ENCODE measurements around the gene SNAI3. TPM values are rescaled to one million over a fixed set of nuclear protein-coding genes. Genes with fewer than 3 reads are reported as not detected.

SNAI3 gene
- total RNA-seq, 3 donors from 2014 or later: 0.28 to 0.82 (median 0.55) TPM

DNA sequence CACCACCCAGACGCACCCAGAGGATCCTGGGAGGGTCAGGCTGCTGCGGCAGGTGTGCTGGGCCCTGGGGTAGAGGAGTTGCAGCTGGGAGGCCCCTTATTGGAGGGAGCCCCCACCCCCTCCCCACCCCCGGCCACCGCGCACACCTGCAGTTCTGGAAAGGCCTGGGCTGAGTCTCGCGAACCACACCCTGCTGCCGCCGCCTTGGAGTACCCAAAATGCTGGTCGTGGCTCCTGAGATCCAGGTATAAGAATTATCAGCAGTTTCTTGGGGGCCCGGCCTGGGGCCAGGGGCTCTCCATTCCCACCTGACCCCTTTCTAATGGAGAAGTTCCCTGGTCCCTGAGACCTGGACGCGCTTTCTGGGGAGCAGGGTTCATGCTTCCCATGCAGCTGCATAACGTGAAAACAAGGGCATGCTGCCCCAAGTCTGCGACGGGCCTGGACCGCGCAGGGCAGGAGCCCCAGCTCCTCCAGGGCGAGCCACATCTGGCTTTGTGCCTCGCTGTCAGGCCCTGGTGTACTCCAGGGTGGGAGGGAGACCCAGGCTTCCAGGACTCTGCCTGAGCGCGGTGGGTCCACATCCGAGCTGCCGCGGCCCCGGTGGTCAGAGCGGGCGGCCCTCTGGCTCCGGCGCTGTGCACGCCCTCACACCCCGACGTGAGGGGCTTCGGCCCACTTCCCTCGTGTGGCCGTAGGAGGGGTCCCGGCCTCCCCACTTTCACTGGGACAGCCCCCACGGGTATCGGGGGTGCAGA is 7.3 kb upstream of the SNAI3 start:
- TF ChIP-seq CTCF (IDR thresholded peaks at IDR 0.05): no peak
- DNase-seq: no peak
- Histone ChIP-seq H3K9me3 (no peaks in the 10 kb centered on the region), H3K4me3 (no peak overlapping the region), H3K36me3 (ENCODE audit: low read depth) (no peaks in the 10 kb centered on the region), H3K4me1 (ENCODE audit: low read depth) (peaks cover 10% of the 10 kb centered on the region)
- intact Hi-C loops (cut with DNase I, micrococcal nuclease): no loop called here
- no peak for ATAC-seq

DNA sequence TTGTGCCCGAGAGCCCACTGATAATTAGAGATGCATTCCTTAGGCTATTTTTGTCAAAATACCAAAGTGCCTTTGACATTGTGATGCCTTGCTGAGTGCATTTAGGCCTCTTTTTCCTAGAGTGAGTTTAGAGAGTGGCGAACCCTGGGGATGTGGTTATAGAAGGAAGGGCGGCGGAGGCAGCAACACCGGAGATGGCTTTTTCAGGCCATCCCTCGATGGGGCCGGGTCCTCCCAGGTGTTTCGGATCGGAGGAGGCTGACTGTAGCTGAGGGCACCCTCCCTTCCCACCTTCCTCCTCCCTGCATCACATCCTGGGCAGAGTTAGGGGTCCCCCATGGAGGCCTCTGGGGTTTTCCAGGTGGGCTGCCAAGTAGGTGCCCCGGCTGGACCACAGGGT is 6.6 kb upstream of the SNAI3 start:
- peaks cover 14% of the 10 kb centered on the region for H3K4me1 ChIP-seq (ENCODE audit: low read depth)
- DNase-seq (no peak), ATAC-seq (no peak)
- intact Hi-C loops (cut with DNase I, micrococcal nuclease): no loop called here
- H3K36me3 ChIP-seq (ENCODE audit: low read depth): no peaks in the 10 kb centered on the region
- no peak overlapping the region for H3K4me3 ChIP-seq
- H3K9me3 ChIP-seq: no peaks in the 10 kb centered on the region
- no peak for TF ChIP-seq CTCF (IDR thresholded peaks at IDR 0.05)

DNA sequence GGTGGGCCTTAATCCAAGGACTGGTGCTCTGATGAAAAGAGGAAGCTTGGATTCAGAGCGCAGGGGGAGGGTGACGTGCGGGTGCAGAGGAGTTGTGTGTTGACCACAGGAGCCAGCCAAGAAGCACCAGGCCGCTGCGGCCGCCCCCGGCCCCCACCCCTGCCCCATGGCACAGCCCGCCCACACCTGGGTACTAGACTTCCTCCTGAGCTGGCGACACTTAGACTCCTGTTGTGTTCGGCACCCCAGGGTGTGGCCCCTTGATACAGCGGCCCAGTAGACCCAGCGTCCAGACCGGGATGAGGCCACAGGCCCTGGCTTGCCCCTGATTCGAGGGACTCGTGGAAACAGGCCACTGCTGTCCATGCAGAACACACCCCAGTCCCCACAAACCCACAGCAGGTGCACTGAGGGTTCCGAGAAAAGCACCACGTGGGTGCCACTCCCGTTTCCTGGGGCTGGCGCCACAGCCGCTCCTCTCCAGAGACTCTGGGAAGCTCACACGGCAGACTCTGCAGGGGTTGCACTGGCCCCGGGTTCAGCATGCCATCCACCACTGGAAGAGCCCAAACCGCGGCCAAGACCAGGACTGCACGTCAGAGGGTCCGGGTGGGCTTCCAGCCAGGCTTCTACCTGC is 5.7 kb upstream of the SNAI3 start:
- Histone ChIP-seq H3K4me3 (no peak overlapping the region), H3K9me3 (no peaks in the 10 kb centered on the region), H3K4me1 (ENCODE audit: low read depth) (peaks cover 18% of the 10 kb centered on the region), H3K36me3 (ENCODE audit: low read depth) (no peaks in the 10 kb centered on the region)
- no peak for TF ChIP-seq CTCF (IDR thresholded peaks at IDR 0.05)
- peak in 2 of 3 donors; percentile 54 to 73 for DNase-seq
- intact Hi-C loops (cut with DNase I, micrococcal nuclease): no loop called here
- ATAC-seq: peak; percentile 50

DNA sequence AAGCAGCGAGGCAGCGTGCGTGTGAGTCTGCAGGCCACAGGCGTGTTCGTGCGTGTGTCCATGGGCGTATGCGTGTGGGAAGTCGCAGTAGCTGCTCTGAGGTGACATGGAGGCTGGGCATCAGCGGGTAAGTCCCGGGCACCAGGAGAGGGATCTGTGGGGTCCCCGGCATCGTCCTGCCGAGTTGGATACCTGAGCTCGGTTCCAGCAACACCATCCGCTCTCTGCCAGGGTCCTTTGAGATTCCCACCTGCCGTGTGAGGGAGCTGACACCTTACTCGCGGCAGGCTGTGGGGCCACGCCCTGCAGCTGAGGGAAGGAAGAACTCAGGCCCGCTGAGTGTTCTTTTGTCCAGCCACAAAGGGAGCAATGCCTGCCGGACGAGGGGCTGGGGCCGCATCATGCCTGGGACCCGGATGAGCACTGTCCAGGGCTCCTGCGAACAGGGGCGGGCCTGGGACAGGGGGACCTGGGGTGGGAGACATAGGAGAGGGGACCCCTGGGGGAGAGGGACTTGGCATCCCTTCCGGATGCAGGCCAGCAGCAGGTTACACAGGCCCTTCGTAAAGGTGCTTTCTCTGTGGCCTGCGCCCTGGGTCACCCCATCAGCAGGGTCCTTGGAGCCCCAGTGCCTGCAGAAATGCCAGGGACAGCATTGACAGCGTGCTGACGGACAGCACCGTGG is 5.0 kb upstream of the SNAI3 start:
- DNase-seq: peak in 1 of 3 donors; percentile 57
- no peak for TF ChIP-seq CTCF (IDR thresholded peaks at IDR 0.05)
- H3K4me1 ChIP-seq (ENCODE audit: low read depth): peaks cover 22% of the 10 kb centered on the region
- H3K9me3 ChIP-seq: no peaks in the 10 kb centered on the region
- intact Hi-C loops (cut with DNase I, micrococcal nuclease): no loop called here
- H3K36me3 ChIP-seq (ENCODE audit: low read depth): no peaks in the 10 kb centered on the region
- no peak overlapping the region for H3K4me3 ChIP-seq
- ATAC-seq: no peak

GRCh38 chr16:88690341-88691128 is 4.2 kb upstream of the SNAI3 start:
- DNase-seq (no peak), ATAC-seq (no peak)
- Histone ChIP-seq H3K9me3 (no peaks in the 10 kb centered on the region), H3K4me1 (ENCODE audit: low read depth) (peaks cover 22% of the 10 kb centered on the region), H3K4me3 (no peak overlapping the region), H3K36me3 (ENCODE audit: low read depth) (no peaks in the 10 kb centered on the region)
- intact Hi-C loops (cut with DNase I, micrococcal nuclease): no loop called here
- TF ChIP-seq CTCF (IDR thresholded peaks at IDR 0.05): no peak

All from mucosa of descending colon (tissue), 3 donors.